ENCODE measurements around the gene DPP6.
"Not testable (repeated sequence)": the region's sequence is repeated elsewhere in the genome, so short reads cannot be mapped to it uniquely, and the experiment has no call there.

The DPP6 gene

DNA sequence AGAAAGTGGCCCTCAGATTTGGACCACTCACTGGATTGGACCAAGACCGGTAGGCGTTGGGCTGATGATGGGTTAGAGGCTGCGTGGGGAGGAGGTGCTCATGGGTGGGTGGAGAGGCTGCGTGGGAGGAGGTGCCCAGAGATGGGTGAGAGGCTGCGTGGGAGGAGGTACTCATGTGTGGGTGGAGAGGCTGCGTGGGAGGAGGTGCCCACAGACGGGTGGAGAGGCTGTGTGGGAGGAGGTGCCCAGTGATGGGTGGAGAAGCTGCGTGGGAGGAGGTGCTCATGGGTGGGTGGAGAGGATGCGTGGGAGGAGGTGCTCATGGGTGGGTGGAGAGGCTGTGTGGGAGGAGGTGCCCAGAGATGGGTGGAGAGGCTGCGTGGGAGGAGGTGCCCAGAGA, 604.4 kb downstream of the DPP6 start:
- H3K9me3 ChIP-seq (ENCODE audit: control insufficient read depth, low read length) = no peaks in the 10 kb centered on the region
- H3K9ac ChIP-seq (ENCODE audit: low read length) = no peak overlapping the region
- H3K4me1 ChIP-seq (ENCODE audit: control insufficient read depth, insufficient read depth, low read length) = no peaks in the 10 kb centered on the region
- no peak overlapping the region for H3K4me3 ChIP-seq (ENCODE audit: low read length)
- H3K36me3 ChIP-seq (ENCODE audit: control insufficient read depth, insufficient read depth, low read length) = no peaks in the 10 kb centered on the region
- no peaks in the 10 kb centered on the region for H3K27me3 ChIP-seq (ENCODE audit: control insufficient read depth, insufficient read depth, low read length)

DNA sequence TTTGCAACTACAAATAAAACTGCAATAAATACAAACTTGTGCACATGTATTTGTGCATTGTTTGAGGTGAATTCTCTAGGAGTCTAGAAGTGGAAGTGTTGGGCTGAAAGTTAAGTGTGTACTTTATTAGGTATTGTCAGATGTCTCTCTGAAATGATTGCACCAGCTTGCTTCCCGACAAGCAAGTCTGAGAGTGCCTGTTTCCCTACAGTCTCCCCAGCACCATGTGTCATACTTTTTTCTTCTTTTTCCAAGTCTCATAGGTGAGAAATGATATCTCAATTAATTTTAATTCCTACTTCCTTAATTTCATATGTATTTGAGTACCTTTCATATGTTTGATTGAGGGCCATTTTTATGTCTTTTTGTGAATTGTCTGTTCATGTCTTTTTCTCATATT, 614.6 kb downstream of the DPP6 start:
- Histone ChIP-seq H3K27me3 (ENCODE audit: control insufficient read depth, insufficient read depth, low read length) (no peaks in the 10 kb centered on the region), H3K36me3 (ENCODE audit: control insufficient read depth, insufficient read depth, low read length) (no peaks in the 10 kb centered on the region), H3K4me3 (ENCODE audit: low read length) (no peak overlapping the region), H3K9me3 (ENCODE audit: control insufficient read depth, low read length) (no peaks in the 10 kb centered on the region), H3K4me1 (ENCODE audit: control insufficient read depth, insufficient read depth, low read length) (no peaks in the 10 kb centered on the region), H3K9ac (ENCODE audit: low read length) (no peak overlapping the region)

DNA sequence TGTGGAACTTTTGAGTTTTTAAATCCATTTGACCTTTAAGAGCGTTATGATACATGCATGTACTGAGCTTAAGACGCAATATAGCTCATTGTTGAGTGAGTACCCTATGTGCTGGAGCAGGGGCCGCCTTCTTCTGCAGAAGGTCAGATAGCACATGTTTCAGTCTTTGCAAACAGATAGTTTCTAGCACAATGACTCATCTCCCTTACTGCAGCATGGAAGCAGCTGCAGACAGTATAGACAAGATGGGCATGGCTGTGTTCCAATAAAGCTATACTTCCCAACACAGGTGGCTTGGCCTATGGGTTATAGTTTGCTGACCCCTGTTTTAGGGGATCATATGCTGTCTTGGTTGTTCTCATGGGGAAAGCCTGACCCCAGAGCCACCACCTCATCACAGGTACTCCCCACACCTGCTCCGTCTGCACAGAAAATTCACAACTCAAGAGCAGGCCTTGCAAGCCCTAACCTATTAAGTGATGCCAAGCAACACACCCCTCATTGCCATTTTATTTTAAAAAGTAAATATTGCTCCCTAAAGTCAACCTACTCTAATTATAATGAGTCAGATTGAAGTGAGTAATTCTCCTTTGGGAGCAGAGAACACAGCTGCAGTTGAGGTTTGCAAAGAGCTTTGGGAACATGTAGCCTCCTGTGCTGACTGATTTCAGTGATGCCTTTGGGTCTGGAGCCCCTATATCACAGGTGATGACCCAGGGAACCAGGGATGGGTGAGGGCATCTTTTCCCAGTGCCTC, 620.6 kb downstream of the DPP6 start:
- Histone ChIP-seq H3K9me3 (ENCODE audit: control insufficient read depth, low read length) (no peaks in the 10 kb centered on the region), H3K27me3 (ENCODE audit: control insufficient read depth, insufficient read depth, low read length) (no peaks in the 10 kb centered on the region), H3K4me1 (ENCODE audit: control insufficient read depth, insufficient read depth, low read length) (peaks cover 18% of the 10 kb centered on the region), H3K9ac (ENCODE audit: low read length) (no peak overlapping the region), H3K4me3 (ENCODE audit: low read length) (no peak overlapping the region), H3K36me3 (ENCODE audit: control insufficient read depth, insufficient read depth, low read length) (no peaks in the 10 kb centered on the region)

DNA sequence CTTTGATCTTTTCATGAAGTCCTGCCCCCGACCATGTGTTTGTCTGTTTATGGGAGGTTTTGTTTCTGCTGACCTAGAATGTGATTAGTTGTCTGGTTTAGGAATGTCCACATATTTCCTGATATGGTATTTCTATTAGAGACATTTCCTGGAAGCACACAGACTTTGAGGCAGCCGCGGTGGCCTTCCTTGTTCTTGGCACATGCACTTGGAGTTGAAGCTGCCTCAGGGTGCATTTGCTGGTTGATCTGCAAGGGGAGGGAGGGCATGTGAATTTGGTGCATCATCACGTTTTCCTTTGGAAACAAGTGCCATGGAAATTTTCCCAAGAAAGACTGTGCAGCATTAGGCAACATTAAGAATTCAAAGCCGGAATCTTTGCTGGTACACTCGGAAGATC, 622.0 kb downstream of the DPP6 start:
- Histone ChIP-seq H3K9ac (ENCODE audit: low read length) (no peak overlapping the region), H3K27me3 (ENCODE audit: control insufficient read depth, insufficient read depth, low read length) (no peaks in the 10 kb centered on the region), H3K9me3 (ENCODE audit: control insufficient read depth, low read length) (no peaks in the 10 kb centered on the region), H3K4me3 (ENCODE audit: low read length) (no peak overlapping the region), H3K36me3 (ENCODE audit: control insufficient read depth, insufficient read depth, low read length) (no peaks in the 10 kb centered on the region), H3K4me1 (ENCODE audit: control insufficient read depth, insufficient read depth, low read length) (peaks cover 18% of the 10 kb centered on the region)

DNA sequence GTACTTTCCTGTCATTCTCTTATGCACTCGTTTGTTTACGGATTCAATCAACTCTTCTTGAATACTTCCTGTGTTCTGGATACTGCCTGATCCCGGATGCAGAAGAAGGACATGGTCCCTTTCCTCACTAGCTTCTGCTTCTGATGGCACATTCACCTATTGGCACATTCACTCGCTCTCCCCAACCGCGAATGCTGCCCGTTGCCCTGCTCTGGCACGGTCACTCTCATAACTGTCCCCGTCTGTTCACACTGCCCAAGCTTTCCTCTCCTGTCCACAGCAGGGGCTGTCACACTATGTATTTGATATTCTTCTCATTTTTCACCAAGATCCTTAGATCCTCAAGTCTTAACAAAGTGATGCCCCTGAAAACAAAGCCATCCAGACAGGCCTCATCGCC, 623.4 kb downstream of the DPP6 start:
- Histone ChIP-seq H3K36me3 (ENCODE audit: control insufficient read depth, insufficient read depth, low read length) (no peaks in the 10 kb centered on the region), H3K4me3 (ENCODE audit: low read length) (no peak overlapping the region), H3K9ac (ENCODE audit: low read length) (no peak overlapping the region), H3K9me3 (ENCODE audit: control insufficient read depth, low read length) (no peaks in the 10 kb centered on the region), H3K4me1 (ENCODE audit: control insufficient read depth, insufficient read depth, low read length) (peaks cover 18% of the 10 kb centered on the region), H3K27me3 (ENCODE audit: control insufficient read depth, insufficient read depth, low read length) (no peaks in the 10 kb centered on the region)

DNA sequence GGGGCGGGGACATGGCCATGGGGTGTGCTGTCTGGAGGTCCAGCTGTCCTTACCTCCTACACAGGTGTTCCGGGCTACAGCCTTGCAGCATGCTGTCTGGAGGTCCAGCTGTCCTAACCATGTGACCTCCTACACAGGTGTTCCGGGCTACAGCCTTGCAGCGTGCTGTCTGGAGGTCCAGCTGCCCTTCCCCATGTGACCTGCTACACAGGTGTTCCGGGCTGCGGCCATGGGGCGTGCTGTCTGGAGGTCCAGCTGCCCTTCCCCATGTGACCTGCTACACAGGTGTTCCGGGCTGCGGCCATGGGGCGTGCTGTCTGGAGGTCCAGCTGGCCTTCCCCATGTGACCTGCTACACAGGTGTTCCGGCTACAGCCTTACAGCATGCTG, 623.8 kb downstream of the DPP6 start:
- H3K27me3 ChIP-seq (ENCODE audit: control insufficient read depth, insufficient read depth, low read length); H3K36me3 ChIP-seq (ENCODE audit: control insufficient read depth, insufficient read depth, low read length); H3K9ac ChIP-seq (ENCODE audit: low read length); H3K4me3 ChIP-seq (ENCODE audit: low read length); H3K9me3 ChIP-seq (ENCODE audit: control insufficient read depth, low read length): not testable (repeated sequence)
- H3K4me1 ChIP-seq (ENCODE audit: control insufficient read depth, insufficient read depth, low read length) = peaks cover 18% of the 10 kb centered on the region

DNA sequence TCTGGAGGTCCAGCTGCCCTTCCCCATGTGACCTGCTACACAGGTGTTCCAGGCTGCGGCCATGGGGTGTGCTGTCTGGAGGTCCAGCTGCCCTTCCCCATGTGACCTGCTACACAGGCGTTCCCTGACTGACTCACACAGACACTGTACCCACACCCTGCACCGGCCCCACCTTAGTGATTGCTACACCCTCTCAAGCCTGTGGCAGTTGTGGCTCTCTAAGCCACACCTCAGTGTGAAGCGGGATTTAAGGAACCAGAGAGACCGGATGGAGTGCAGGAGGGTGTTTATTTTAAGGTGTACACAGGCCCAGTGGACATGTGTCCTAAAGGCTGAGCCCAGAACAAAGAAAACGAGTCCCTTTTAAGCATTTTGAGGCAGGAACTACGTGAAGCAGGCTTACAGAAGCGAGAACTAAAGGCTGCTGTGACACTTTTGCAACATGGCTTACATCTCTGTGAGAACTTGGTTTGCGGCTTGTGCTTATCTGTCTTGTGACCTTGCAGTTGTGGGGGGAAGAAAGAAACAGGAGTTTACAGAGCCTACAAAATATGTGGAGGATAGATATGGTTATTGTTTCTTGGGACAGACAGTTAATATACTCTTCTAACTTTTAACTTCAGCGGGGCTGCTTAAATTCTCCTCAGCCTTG, 624.4 kb downstream of the DPP6 start:
- peak overlapping the region; percentile 22 for H3K9ac ChIP-seq (ENCODE audit: low read length)
- H3K36me3 ChIP-seq (ENCODE audit: control insufficient read depth, insufficient read depth, low read length) = no peaks in the 10 kb centered on the region
- no peak overlapping the region for H3K4me3 ChIP-seq (ENCODE audit: low read length)
- H3K9me3 ChIP-seq (ENCODE audit: control insufficient read depth, low read length) = no peaks in the 10 kb centered on the region
- H3K4me1 ChIP-seq (ENCODE audit: control insufficient read depth, insufficient read depth, low read length) = peaks cover 18% of the 10 kb centered on the region
- H3K27me3 ChIP-seq (ENCODE audit: control insufficient read depth, insufficient read depth, low read length) = no peaks in the 10 kb centered on the region

DNA sequence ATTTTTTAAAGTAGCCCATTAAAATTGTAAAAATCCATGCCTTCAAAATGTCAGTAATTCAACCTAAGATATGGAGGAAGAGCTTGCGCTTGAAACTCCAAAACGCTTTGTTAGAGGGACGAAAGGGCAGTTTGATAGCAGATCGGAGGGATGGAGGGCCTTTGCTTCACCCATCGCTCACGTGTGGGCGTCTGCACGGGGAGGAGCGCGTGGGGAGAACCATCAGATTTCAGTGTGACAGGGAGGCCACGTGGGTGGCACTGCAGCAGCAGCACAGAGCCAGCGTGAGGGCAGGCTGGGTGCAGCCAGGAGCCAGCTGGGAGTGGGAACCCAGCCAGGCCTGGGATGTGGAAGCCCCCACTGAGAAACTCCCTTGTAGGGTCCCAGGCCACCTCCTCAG, 625.3 kb downstream of the DPP6 start:
- Histone ChIP-seq H3K9ac (ENCODE audit: low read length) (no peak overlapping the region), H3K36me3 (ENCODE audit: control insufficient read depth, insufficient read depth, low read length) (no peaks in the 10 kb centered on the region), H3K27me3 (ENCODE audit: control insufficient read depth, insufficient read depth, low read length) (no peaks in the 10 kb centered on the region), H3K4me3 (ENCODE audit: low read length) (no peak overlapping the region), H3K9me3 (ENCODE audit: control insufficient read depth, low read length) (no peaks in the 10 kb centered on the region), H3K4me1 (ENCODE audit: control insufficient read depth, insufficient read depth, low read length) (peaks cover 18% of the 10 kb centered on the region)

DNA sequence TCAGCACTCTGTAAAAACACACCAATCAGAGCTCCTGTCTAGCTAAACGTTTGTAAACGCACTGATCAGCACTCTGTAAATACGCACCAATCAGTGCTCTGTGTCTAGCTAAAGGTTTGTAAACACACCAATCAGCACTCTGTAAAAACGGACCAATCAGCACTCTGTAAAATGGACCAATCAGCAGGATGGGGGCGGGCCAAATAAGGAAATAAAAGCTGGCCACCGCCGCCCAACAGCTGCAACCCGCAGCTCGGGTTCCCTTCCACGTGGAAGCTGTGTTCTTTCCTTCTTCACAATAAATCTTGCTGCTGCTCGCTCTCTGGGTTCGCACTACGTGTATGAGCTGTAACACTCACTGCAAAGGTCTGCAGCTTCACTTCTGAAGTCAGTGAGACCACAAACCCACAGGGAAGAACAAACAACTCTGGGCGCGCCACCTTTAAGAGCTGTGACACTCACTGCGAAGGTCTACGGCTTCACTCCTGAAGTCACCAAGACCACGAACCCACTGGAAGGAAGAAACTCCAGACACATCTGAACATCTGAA, 625.9 kb downstream of the DPP6 start:
- H3K36me3 ChIP-seq (ENCODE audit: control insufficient read depth, insufficient read depth, low read length); H3K9me3 ChIP-seq (ENCODE audit: control insufficient read depth, low read length); H3K4me3 ChIP-seq (ENCODE audit: low read length); H3K27me3 ChIP-seq (ENCODE audit: control insufficient read depth, insufficient read depth, low read length); H3K9ac ChIP-seq (ENCODE audit: low read length): not testable (repeated sequence)
- peaks cover 15% of the 10 kb centered on the region for H3K4me1 ChIP-seq (ENCODE audit: control insufficient read depth, insufficient read depth, low read length)

DNA sequence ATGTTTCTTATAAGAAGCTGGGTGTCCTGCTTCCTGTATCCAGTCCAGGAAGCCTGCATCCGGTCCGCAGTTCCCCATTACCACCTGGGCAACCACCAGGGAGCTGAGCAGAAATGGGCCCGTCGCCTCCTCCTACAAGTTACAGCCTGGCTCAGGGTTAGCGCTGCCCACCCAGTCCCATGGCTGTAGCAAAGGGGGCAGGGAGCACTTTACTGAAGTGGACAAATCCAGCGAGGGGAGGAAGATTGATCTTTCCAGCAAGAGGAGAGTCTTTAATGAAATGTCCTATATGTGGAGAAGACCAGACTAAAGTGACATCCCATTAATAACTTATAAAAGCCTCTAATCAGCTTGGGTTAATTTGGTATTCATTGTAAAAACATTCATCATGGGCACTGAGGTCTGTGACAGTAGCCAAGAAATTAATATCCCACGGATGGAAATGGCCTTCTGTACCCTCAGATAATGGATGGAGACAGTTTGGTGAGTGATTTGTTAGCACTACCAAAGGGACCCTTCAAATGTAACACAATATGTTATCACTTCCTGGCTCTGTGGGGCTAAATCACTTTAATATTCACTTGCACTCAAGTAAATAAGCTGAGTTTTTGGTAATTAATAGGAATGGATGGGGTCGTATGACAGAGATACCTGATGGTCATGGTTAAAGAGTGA, 627.3 kb downstream of the DPP6 start:
- H3K4me3 ChIP-seq (ENCODE audit: low read length) = no peak overlapping the region
- peaks cover 20% of the 10 kb centered on the region for H3K4me1 ChIP-seq (ENCODE audit: control insufficient read depth, insufficient read depth, low read length)
- H3K36me3 ChIP-seq (ENCODE audit: control insufficient read depth, insufficient read depth, low read length) = no peaks in the 10 kb centered on the region
- no peaks in the 10 kb centered on the region for H3K9me3 ChIP-seq (ENCODE audit: control insufficient read depth, low read length)
- H3K9ac ChIP-seq (ENCODE audit: low read length) = no peak overlapping the region
- H3K27me3 ChIP-seq (ENCODE audit: control insufficient read depth, insufficient read depth, low read length) = no peaks in the 10 kb centered on the region

DNA sequence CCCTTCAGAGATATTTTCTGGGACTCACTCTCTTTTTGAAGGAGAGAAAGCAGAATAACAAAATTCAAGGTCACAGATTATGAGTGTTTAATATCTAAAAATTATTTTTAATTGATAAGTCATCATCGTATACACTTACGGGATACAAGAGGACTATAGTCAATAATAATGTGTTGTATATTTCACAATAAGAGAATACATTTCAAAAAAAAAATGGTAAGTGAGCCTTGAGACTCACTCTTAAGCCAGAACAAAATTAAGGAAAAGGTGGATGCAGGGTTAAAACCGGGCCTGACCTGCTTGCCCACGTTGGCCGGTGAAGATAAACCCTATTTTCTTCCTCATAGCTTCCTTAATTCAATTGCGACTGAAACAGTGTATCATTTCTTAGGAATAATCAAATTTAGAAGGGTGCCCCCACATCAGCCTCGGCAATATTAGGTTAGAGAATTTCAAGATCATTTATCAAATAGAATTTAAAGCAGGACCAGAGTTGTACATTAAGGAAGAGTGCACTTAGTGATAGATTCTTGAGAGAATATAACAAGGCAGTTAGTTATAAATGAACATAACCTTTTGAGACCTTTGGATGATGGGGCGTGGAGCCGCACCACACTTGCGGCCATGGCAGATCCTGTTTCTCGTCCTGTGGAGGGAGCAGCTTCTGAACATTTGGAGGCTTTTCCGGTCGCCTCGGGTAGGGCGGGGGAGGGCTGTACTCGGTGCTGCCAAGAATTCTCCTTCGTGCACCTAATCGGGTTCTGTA, 628.9 kb downstream of the DPP6 start:
- H3K27me3 ChIP-seq (ENCODE audit: control insufficient read depth, insufficient read depth, low read length) = no peaks in the 10 kb centered on the region
- H3K4me3 ChIP-seq (ENCODE audit: low read length) = no peak overlapping the region
- no peaks in the 10 kb centered on the region for H3K9me3 ChIP-seq (ENCODE audit: control insufficient read depth, low read length)
- H3K36me3 ChIP-seq (ENCODE audit: control insufficient read depth, insufficient read depth, low read length) = no peaks in the 10 kb centered on the region
- no peak overlapping the region for H3K9ac ChIP-seq (ENCODE audit: low read length)
- H3K4me1 ChIP-seq (ENCODE audit: control insufficient read depth, insufficient read depth, low read length) = peaks cover 19% of the 10 kb centered on the region

DNA sequence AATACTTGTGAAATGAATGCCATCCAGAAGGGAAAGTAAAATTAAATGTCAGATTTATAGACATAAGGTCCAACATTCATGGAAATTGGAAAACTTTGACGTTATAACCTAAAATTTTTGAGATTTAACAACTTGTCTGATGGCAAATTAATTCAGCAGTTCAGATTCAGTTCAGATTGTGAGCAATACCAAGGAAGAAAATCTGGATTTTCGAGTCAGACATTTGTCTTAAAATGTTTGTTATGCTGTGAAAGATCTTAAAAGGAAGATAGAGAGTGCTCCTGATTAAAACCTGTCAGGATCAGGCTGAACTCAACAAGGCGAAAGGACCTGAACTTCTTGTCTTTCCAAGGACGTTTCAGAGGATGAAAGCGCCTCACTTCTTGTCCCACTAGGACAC, 629.8 kb downstream of the DPP6 start:
- Histone ChIP-seq H3K4me3 (ENCODE audit: low read length) (no peak overlapping the region), H3K9me3 (ENCODE audit: control insufficient read depth, low read length) (no peaks in the 10 kb centered on the region), H3K4me1 (ENCODE audit: control insufficient read depth, insufficient read depth, low read length) (peaks cover 13% of the 10 kb centered on the region), H3K27me3 (ENCODE audit: control insufficient read depth, insufficient read depth, low read length) (no peaks in the 10 kb centered on the region), H3K36me3 (ENCODE audit: control insufficient read depth, insufficient read depth, low read length) (no peaks in the 10 kb centered on the region), H3K9ac (ENCODE audit: low read length) (no peak overlapping the region)

All from mucosa of stomach (tissue), 1 donor.